Activated CD4-positive, alpha-beta memory T cell treated with anti-CD3 and anti-CD28 coated beads, Interleukin-2, amount 10 ng/mL, durations not matched to agents 7 days and 5 days (primary cell): ENCODE measurements around the gene CACNA1A. TPM values are rescaled to one million over a fixed set of nuclear protein-coding genes. Genes with fewer than 3 reads are reported as not detected.

Experiments used
- CTCF ChIA-PET: fragments of 350-600 bp; sonication (Branson Sonifier 250); formaldehyde crosslinking; loops from one replicate; lab custom pipeline; 2021; ENCODE audit warnings: antibody characterized with exemption, inconsistent platforms; lab: Charles Lee
- POLR2A ChIA-PET: fragments of 350-600 bp; sonication (Branson Sonifier 250); formaldehyde crosslinking; loops from one replicate; lab custom pipeline; 2021; ENCODE audit warnings: antibody characterized with exemption; lab: Charles Lee
- DNase-seq: peaks from one replicate; pipeline ENCODE4 v3.0.0-alpha.2; 2020
- H3K27ac Mint-ChIP-seq: one replicate; pipeline ENCODE4 v1.8.0; 2021; ENCODE audit warnings: mild to moderate bottlenecking, mixed read lengths
- H3K27me3 Mint-ChIP-seq: one replicate; pipeline ENCODE4 v1.8.0; 2021; ENCODE audit warnings: mixed read lengths
- H3K36me3 Mint-ChIP-seq: one replicate; pipeline ENCODE4 v1.8.0; 2021; ENCODE audit warnings: low read depth, mixed read lengths
- H3K4me1 Mint-ChIP-seq: one replicate; pipeline ENCODE4 v1.8.0; 2021; ENCODE audit warnings: mixed read lengths
- H3K4me3 Mint-ChIP-seq: one replicate; pipeline ENCODE4 v1.8.0; 2021; ENCODE audit warnings: mild to moderate bottlenecking, mixed read lengths
- H3K9me3 Mint-ChIP-seq: one replicate; pipeline ENCODE4 v1.8.0; 2021; ENCODE audit warnings: mixed read lengths
- total RNA-seq, 2 experiments: library from RNA; stranded (reverse); gene quantifications; one replicate each; pipeline ENCODE4 v1.2.3, GENCODE V29; 2021

The CACNA1A gene
- total RNA-seq, 2 experiments from 2014 or later, result 3.6 to 4.1 TPM

DNA sequence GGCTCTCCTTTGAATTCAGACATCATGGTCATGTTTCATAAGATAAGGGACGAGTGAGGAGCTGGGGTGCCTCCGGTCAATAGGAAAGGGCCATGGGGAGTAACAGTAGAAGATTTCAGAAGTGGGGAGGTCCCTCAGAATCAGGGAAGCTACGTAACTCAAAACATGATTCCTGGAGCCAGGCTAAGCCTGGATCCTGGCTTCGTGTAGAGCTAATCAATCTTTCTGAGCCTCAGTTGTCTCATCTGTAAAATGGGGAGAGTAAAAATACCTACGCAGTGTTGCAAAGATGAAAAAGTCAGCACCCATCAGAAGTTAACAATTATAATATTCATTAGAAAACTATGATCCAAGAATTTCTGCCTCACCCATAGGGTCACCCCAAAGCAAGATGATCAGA lies 106.5 kb downstream of the CACNA1A start:
- peaks cover 12% of the 10 kb centered on the region for H3K9me3 Mint-ChIP-seq
- H3K36me3 Mint-ChIP-seq, result no peaks in the 10 kb centered on the region
- no peak overlapping the region for H3K27ac Mint-ChIP-seq
- no peak for DNase-seq
- no peaks in the 10 kb centered on the region for H3K4me1 Mint-ChIP-seq
- H3K4me3 Mint-ChIP-seq, result no peak overlapping the region
- H3K27me3 Mint-ChIP-seq, result no peaks in the 10 kb centered on the region
- CTCF ChIA-PET, result no interaction called here
- POLR2A ChIA-PET, result no interaction called here

DNA sequence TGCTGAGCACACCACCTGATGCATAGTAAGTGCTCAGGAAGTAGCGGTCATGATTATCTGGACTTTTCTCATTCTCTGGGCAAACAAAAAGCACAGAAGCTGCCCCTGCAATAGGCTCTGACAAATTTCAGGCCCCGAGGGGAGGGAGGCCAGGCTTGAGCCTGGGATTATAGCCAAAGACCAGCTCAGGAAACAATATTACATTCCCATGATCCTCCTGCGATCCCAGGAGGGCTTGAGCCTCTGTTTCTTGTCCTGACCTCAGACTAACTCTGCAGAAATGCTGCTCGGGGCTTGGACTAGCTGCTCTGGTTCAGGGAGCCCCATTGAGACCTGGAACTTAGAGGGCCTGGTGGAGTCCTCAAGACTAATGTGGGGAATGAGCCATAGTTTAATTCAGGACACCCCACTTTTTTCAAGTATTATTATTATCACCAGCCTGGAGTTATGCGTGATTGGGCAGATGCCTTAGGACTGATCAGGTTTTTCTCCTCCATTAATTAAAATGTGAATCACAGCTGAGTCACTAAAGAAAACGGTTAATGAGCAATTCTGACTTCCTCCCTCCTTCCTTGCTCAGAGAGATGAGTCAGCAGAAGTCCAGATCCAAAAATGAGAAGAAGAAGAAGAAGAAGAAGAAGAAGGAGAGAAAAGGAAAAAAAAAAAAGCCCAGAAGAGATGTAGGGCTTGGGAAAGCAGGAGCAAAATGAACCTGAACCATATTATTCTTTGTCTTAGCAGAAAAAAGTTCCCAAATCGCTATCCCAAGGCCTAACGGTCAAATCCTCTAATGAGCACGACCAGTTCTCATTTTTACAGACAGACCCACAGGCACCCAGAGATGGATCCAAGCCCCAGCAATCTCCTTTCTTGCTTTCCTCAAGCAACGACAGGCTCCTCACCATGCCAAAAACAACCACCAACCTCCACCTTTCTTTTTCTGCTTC lies 107.2 kb downstream of the CACNA1A start:
- ChIA-PET POLR2A (no interaction called here), CTCF (no interaction called here)
- H3K36me3 Mint-ChIP-seq, result no peaks in the 10 kb centered on the region
- H3K27ac Mint-ChIP-seq, result no peak overlapping the region
- H3K9me3 Mint-ChIP-seq, result peaks cover 12% of the 10 kb centered on the region
- no peaks in the 10 kb centered on the region for H3K27me3 Mint-ChIP-seq
- no peak overlapping the region for H3K4me3 Mint-ChIP-seq
- DNase-seq, result no peak
- no peaks in the 10 kb centered on the region for H3K4me1 Mint-ChIP-seq

DNA sequence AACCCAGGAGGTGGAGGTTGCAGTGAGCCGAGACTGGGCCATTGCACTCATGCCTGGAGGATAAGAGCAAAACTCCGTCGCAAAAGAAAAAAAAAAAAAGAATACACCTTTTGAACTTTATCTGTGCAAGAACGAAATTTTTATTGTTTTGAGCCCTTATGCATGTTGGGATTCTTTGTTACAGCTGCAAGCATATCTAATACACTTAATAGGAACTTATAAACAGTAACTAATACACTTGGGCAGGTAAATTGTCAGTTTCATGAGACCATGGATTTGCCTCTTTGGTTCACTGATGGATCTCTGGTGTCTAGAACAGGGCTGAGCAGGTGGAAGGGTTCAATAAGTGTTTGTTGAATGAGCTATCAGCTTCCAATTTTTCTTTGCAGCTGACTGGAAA lies 108.1 kb downstream of the CACNA1A start:
- H3K4me1 Mint-ChIP-seq, result no peaks in the 10 kb centered on the region
- no peak overlapping the region for H3K4me3 Mint-ChIP-seq
- no peak overlapping the region for H3K27ac Mint-ChIP-seq
- no peak for DNase-seq
- no peaks in the 10 kb centered on the region for H3K27me3 Mint-ChIP-seq
- ChIA-PET POLR2A (no interaction called here), CTCF (no interaction called here)
- no peaks in the 10 kb centered on the region for H3K36me3 Mint-ChIP-seq
- H3K9me3 Mint-ChIP-seq, result peaks cover 12% of the 10 kb centered on the region

DNA sequence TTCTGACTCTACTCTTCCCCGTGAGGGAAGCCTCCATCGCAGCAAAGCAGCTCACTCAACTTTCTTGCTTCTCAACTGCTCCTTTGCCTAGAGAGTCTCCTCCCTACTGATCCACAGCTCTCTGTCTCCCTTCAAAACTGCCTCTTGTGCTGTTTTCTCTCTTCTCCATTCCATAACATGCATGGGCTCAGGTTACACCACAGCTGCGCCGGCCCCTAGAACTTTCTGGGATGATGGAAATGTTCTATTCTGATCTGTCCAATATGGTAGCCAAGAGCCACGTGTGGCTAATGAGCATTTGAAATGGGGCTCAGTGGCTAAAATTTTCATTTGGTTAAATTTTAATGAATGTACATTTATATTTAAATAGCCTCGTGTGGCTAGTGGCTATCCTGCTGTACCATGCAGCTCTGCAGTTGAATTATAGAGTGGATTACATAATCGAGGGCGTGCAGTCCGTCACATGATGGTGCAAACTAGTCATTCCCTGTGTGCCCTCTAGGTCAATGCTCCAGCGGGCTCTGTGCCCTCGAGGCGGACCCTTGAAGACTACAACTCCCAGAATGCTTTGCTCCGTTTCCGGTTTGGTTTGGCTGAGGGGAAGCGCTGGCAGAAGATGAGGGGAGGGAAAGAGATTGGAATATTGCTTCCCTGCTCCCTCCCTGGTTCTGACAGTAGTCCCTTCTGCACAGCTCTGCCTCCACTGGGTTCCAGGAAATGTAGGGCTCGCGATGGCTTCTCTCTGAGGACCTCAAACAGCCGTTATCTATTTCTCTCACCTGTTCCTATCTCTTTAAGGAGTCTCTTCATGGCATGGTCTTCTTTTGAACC lies 109.8 kb downstream of the CACNA1A start:
- Mint-ChIP-seq H3K36me3 (no peaks in the 10 kb centered on the region), H3K27me3 (no peaks in the 10 kb centered on the region), H3K4me1 (no peaks in the 10 kb centered on the region), H3K27ac (no peak overlapping the region), H3K9me3 (peaks cover 5% of the 10 kb centered on the region), H3K4me3 (no peak overlapping the region)
- ChIA-PET CTCF (no interaction called here), POLR2A (no interaction called here)
- DNase-seq, result no peak

DNA sequence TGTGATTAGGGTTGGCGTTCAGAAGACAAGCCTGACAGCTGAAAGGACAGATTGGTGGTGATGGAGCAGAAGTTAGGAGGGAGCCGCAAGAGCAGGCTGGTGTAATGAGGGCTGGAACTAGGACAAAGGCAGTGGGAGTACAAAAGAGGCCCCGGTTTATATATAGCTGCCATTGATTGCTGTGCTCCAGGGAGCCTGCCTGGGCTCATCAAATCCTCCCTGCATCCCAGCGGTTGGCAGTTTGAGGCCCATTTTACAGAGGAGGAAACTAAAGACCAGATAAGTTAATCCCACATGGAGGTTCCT lies 123.7 kb downstream of the CACNA1A start:
- Mint-ChIP-seq H3K27ac (no peak overlapping the region), H3K4me1 (no peaks in the 10 kb centered on the region), H3K36me3 (no peaks in the 10 kb centered on the region), H3K9me3 (peaks cover 2% of the 10 kb centered on the region), H3K27me3 (no peaks in the 10 kb centered on the region), H3K4me3 (no peak overlapping the region)
- POLR2A ChIA-PET, result no interaction called here
- CTCF ChIA-PET, result no interaction called here
- no peak for DNase-seq

DNA sequence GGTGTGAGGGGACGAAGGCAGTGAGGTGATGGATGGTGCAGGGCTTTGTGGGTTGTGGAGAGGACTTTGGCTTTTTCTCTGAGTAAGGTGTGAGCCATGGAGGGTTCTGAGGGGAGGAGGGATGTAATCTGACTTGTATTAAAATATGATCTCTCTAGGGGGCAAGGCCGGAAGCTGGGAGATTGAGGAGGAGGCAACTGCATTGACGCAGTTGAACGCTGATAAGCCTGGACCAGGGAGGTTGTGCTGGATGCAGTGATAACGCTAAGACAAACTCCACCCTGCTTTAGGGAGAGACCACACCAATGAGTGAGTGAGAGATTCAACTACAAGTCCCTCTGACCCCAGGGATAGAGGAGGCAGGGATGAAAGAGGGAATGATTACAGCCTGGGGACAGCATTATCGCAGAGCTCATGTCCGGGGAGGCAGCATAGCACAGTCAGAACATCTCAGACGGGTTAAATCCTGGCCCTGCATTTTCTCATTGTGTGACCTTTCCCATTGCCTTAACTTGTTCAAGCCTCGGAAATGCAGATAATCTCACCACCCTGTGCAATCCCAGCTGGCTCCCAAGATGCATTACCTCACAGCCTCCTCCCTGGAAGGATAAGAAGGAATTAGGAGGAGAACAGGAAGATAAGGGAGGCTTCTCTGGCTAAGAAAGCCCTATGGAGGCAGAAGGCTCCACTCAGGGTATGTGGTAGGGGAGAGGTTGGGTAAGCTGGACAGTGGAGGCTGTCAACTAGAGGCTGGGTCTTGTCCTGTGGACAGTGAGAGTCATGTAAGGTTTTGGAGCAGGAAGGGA lies 124.2 kb downstream of the CACNA1A start:
- H3K9me3 Mint-ChIP-seq, result peaks cover 2% of the 10 kb centered on the region
- H3K4me3 Mint-ChIP-seq, result no peak overlapping the region

DNA sequence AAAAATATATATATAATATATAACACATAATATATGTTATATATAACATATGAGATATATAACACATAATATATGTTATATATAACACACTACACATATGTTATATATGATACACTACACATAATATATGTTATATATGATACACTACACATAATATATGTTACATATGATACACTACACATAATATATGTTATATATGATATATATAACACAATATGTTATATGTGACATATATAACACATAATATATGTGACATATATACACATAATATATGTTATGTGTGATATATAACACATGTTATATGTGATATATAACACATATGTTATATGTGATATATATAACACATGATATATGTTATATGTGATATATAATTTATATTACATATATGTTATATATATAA lies 129.7 kb downstream of the CACNA1A start:
- ChIA-PET CTCF (no interaction called here), POLR2A (no interaction called here)
- H3K27ac Mint-ChIP-seq, result no peak overlapping the region
- no peak overlapping the region for H3K4me3 Mint-ChIP-seq
- no peaks in the 10 kb centered on the region for H3K36me3 Mint-ChIP-seq
- no peaks in the 10 kb centered on the region for H3K27me3 Mint-ChIP-seq
- no peak for DNase-seq
- H3K4me1 Mint-ChIP-seq, result no peaks in the 10 kb centered on the region
- peaks cover 2% of the 10 kb centered on the region for H3K9me3 Mint-ChIP-seq

More for the DNA sequence above, 124.2 kb downstream of the CACNA1A start:
- no peak overlapping the region for H3K27ac Mint-ChIP-seq
- POLR2A ChIA-PET, result no interaction called here
- no peaks in the 10 kb centered on the region for H3K36me3 Mint-ChIP-seq
- no peak for DNase-seq
- H3K27me3 Mint-ChIP-seq, result no peaks in the 10 kb centered on the region
- CTCF ChIA-PET, result no interaction called here
- no peaks in the 10 kb centered on the region for H3K4me1 Mint-ChIP-seq

DNA sequence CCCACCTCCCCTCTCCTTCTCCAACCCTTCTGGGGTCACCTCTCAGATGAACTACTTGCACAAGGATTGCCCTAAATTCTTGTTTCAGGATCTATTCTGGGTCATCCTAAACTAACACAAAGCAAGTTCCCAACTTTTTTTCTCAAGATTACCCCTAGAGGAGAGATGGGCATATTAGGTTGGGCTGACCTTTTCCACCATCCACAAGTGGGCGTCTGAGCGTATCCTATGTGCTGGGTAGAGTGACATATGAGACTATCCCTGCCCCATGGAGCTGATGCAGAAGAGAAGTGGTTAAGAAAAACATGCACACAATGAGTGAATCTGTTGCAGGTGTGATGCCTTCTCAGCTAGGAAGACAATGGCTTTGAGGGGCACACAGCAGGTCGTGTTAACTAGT lies 132.7 kb downstream of the CACNA1A start:
- H3K36me3 Mint-ChIP-seq, result no peaks in the 10 kb centered on the region
- H3K4me3 Mint-ChIP-seq, result no peak overlapping the region
- ChIA-PET CTCF (no interaction called here), POLR2A (no interaction called here)
- H3K27me3 Mint-ChIP-seq, result no peaks in the 10 kb centered on the region
- H3K4me1 Mint-ChIP-seq, result no peaks in the 10 kb centered on the region
- H3K27ac Mint-ChIP-seq, result no peak overlapping the region
- H3K9me3 Mint-ChIP-seq, result peaks cover 2% of the 10 kb centered on the region
- no peak for DNase-seq

DNA sequence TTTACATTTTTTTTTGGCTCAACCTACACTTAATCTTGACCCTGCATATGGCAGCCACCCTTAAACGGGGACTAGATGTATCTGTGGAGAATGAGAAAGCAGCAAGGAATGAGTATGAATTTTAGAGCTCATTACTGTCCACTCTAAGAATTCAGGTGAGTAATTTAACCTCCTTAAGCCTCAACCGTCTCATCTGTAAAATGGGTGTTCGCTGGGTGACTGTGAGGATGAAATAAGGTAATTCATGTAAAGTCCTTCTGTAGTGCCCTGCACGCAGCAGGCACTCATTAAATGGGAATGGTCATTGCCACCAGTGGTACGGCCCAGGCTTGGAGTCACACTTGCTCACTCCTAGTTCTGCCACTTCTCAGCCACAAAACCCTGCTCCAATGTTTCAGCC lies 135.3 kb downstream of the CACNA1A start:
- DNase-seq, result no peak
- Mint-ChIP-seq H3K36me3 (no peaks in the 10 kb centered on the region), H3K27me3 (no peaks in the 10 kb centered on the region), H3K27ac (no peak overlapping the region), H3K4me1 (no peaks in the 10 kb centered on the region), H3K4me3 (no peak overlapping the region), H3K9me3 (no peaks in the 10 kb centered on the region)
- ChIA-PET POLR2A (no interaction called here), CTCF (interaction anchor here (0.7 kb wide), 1 partner anchor 274 kb away, joined by 3 read pairs; no protein-coding TSS in a partner anchor)

DNA sequence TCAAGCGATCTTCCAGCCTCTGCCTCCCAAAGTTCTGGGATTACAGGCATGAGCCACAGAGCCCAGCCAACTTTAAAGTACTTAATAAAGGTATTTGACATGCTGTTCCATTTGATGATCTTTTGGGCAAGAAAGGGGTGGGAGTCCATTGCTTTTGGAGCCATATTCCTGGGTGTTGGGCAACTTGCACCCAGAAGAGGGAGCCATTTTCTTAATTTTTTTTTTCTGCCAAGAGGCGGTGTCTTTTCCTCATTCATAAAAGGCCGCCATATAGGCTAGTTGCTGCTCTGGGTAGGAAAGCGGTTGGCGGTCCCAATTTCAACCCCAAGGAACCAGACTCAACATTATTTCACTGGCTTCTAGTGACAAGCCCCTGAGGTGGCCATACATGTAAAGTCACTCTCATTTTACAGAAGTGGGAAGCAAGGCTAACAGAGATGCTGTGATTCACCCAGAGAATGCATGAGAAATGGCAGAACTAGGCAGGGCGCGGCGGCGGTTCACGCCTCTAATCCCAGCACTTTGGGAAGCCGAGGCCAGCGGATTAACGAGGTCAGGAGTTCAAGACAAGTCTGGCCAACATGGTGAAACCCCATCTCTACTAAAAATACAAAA lies 139.6 kb downstream of the CACNA1A start:
- H3K9me3 Mint-ChIP-seq, result no peaks in the 10 kb centered on the region
- no peaks in the 10 kb centered on the region for H3K4me1 Mint-ChIP-seq
- no peak overlapping the region for H3K4me3 Mint-ChIP-seq
- H3K36me3 Mint-ChIP-seq, result no peaks in the 10 kb centered on the region
- H3K27ac Mint-ChIP-seq, result no peak overlapping the region
- POLR2A ChIA-PET, result no interaction called here
- no peaks in the 10 kb centered on the region for H3K27me3 Mint-ChIP-seq
- CTCF ChIA-PET, result no interaction called here
- DNase-seq, result no peak

DNA sequence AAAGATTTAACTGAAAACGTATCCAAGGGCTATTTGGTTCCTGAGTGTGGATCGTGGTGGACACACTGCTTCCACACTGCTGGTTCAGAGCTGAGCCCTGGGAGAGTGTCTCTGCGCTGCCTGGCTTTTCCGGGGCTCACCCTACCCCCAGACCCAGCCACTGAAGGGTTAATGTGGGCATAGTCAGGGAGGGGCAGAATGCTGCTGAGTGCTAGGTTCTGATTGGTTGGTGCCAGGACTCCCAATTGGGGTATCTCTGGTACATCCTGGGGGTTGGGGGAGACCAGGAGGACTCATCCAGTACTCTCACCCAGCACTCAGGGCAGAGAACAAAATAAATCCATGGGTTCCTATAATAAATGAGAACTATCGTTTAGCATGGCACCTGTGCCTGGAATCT lies 142.3 kb downstream of the CACNA1A start:
- Mint-ChIP-seq H3K9me3 (no peaks in the 10 kb centered on the region), H3K4me3 (no peak overlapping the region), H3K4me1 (no peaks in the 10 kb centered on the region), H3K27me3 (no peaks in the 10 kb centered on the region), H3K27ac (no peak overlapping the region), H3K36me3 (no peaks in the 10 kb centered on the region)
- POLR2A ChIA-PET, result no interaction called here
- no peak for DNase-seq
- CTCF ChIA-PET, result no interaction called here

DNA sequence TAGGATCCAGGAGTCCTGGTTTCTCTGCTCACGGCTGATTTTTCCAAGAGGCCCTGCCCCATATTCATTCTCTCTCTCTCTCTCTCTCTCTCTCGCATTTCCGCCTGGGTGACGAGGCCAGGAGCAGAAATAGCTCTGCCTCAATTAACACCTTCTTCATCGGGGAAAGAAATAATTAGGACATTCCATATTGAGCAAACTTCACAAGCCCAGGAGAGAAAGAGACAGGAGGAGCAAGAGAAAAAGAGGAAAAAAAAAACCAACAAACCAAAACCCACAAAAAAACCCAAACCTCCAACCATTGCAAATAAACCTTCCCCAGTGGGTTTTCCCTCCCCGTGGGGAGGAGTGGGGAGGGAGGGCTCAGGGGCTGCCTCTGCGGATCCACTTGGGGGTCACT lies 143.0 kb downstream of the CACNA1A start:
- ChIA-PET CTCF (no interaction called here), POLR2A (no interaction called here)
- Mint-ChIP-seq H3K27ac (no peak overlapping the region), H3K4me3 (no peak overlapping the region), H3K27me3 (no peaks in the 10 kb centered on the region), H3K4me1 (no peaks in the 10 kb centered on the region), H3K36me3 (no peaks in the 10 kb centered on the region), H3K9me3 (no peaks in the 10 kb centered on the region)
- no peak for DNase-seq

DNA sequence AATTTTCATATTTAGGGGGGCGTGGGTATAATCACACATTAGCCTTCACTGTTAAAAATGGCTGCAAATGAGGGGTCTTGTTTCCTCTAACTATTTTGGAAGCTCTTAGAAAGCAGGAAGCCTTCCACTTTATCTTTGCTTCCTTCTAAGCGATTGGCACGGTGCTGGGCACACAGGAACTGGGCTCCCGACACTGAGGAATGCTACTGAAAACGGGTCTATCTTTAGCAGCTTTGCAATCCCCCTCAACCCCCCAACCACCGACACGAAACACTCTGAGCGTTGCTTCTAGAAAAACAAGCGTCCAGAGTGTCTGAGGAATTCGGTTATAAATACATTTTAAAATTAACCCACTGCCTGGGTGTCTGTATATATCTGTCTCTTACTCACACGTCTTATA lies 143.6 kb downstream of the CACNA1A start:
- CTCF ChIA-PET, result no interaction called here
- H3K27me3 Mint-ChIP-seq, result no peaks in the 10 kb centered on the region

More for the DNA sequence above, 143.6 kb downstream of the CACNA1A start:
- POLR2A ChIA-PET, result no interaction called here
- Mint-ChIP-seq H3K4me1 (no peaks in the 10 kb centered on the region), H3K27ac (no peak overlapping the region), H3K36me3 (no peaks in the 10 kb centered on the region), H3K4me3 (no peak overlapping the region), H3K9me3 (no peaks in the 10 kb centered on the region)
- DNase-seq, result no peak
